Liver (tissue), 3 donors: ENCODE measurements around the gene IL37.

Experiments used
- CTCF ChIP-seq: fragments of 150-350 bp; IDR thresholded peaks from 2 replicates; pipeline ENCODE4 v1.5.1; 2017; ENCODE audit warnings: improper control_type of control experiment, low read depth, low read length; ENCODE audit not compliant: missing input control
- EGR1 ChIP-seq, 2 donors: IDR thresholded peaks; 2 replicates each; pipeline ENCODE4 v1.6.1; 2016 to 2018; ENCODE audit warnings: antibody characterized with exemption in 2 of 2, low read depth in 2 of 2
- GABPA ChIP-seq, 2 donors: IDR thresholded peaks in 1 of 2; conservative IDR thresholded peaks in 1 of 2; 2 replicates each; pipeline ENCODE4 v1.6.1; 2016; ENCODE audit warnings: antibody characterized with exemption in 2 of 2, mild to moderate bottlenecking in 1 of 2, moderate library complexity in 1 of 2
- JUND ChIP-seq, 2 donors: IDR thresholded peaks; 2 replicates each; pipeline ENCODE4 v1.6.1; 2016; ENCODE audit warnings: antibody characterized with exemption in 2 of 2
- MAX ChIP-seq: IDR thresholded peaks from 2 replicates; pipeline ENCODE4 v1.6.1; 2016; ENCODE audit warnings: antibody characterized with exemption
- NR2F2 ChIP-seq: IDR thresholded peaks from 2 replicates; pipeline ENCODE4 v1.6.1; 2016; ENCODE audit warnings: antibody characterized with exemption
- RAD21 ChIP-seq, 2 donors: IDR thresholded peaks; 2 replicates each; pipeline ENCODE4 v1.6.1; 2016; ENCODE audit warnings: antibody characterized with exemption in 2 of 2, mild to moderate bottlenecking in 2 of 2
- REST ChIP-seq: IDR thresholded peaks from 2 replicates; pipeline ENCODE4 v1.6.1; 2016; ENCODE audit warnings: antibody characterized with exemption, mild to moderate bottlenecking
- RXRA ChIP-seq, 2 donors: IDR thresholded peaks; 2 replicates each; pipeline ENCODE4 v1.6.1; 2017 to 2018; ENCODE audit warnings: antibody characterized with exemption in 2 of 2, mild to moderate bottlenecking in 1 of 2
- SP1 ChIP-seq: IDR thresholded peaks from 2 replicates; pipeline ENCODE4 v1.6.1; 2018; ENCODE audit warnings: antibody characterized with exemption, mild to moderate bottlenecking
- TAF1 ChIP-seq: conservative IDR thresholded peaks from 2 replicates; pipeline ENCODE4 v1.6.1; 2016; ENCODE audit warnings: antibody characterized with exemption, mild to moderate bottlenecking
- YY1 ChIP-seq: IDR thresholded peaks from 2 replicates; pipeline ENCODE4 v1.6.1; 2016; ENCODE audit warnings: antibody characterized with exemption, mild to moderate bottlenecking
- ZBTB33 ChIP-seq: IDR thresholded peaks from 2 replicates; pipeline ENCODE4 v1.6.1; 2016; ENCODE audit warnings: antibody characterized with exemption
- TF ChIP-seq, protein P1 (sequence below): IDR thresholded peaks from 2 replicates; pipeline ENCODE4 v1.6.1; 2016; ENCODE audit warnings: antibody characterized with exemption
- donor health status: healthy.
- donor health status: healthy.

GRCh38 chr2:112915300-112916144 lies 4.6 kb downstream of the IL37 start:
- no peak for TF ChIP-seq RAD21 (IDR thresholded peaks at IDR 0.05)
- TF ChIP-seq CTCF: no peak
- no peak for TF ChIP-seq YY1
- TF ChIP-seq TAF1: no peak
- TF ChIP-seq, protein P1, sequence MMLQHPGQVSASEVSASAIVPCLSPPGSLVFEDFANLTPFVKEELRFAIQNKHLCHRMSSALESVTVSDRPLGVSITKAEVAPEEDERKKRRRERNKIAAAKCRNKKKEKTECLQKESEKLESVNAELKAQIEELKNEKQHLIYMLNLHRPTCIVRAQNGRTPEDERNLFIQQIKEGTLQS: no peak
- no peak for TF ChIP-seq JUND (IDR thresholded peaks at IDR 0.05)
- TF ChIP-seq RXRA (IDR thresholded peaks at IDR 0.05): no peak
- TF ChIP-seq GABPA (IDR thresholded peaks at IDR 0.05 in 1 of 2, conservative IDR thresholded peaks at IDR 0.05 in 1 of 2): no peak
- no peak for TF ChIP-seq SP1
- TF ChIP-seq ZBTB33: no peak
- no peak for TF ChIP-seq MAX
- no peak for TF ChIP-seq EGR1 (IDR thresholded peaks at IDR 0.05; ENCODE audit: low read depth in 2 of 2)
- TF ChIP-seq NR2F2: no peak
- no peak for TF ChIP-seq REST
